GM18526 (cell line): ENCODE measurements around the gene SOX9.

Experiments used
- POLR2A ChIP-seq: IDR thresholded peaks from 3 replicates; pipeline ENCODE4 v1.6.1; 2011; ENCODE audit not compliant: insufficient read length; ENCODE audit errors: extremely low read depth

Gene SOX9

GRCh38 chr17:72119873-72120641 is 763 bp upstream of the SOX9 start:
- TF ChIP-seq POLR2A: no peak

GRCh38 chr17:72121164-72122009 is 567 bp downstream of the SOX9 start:
- no peak for TF ChIP-seq POLR2A

GRCh38 chr17:72122010-72122764 is 1.4 kb downstream of the SOX9 start:
- no peak for TF ChIP-seq POLR2A

GRCh38 chr17:72122765-72123529 is 2.1 kb downstream of the SOX9 start:
- TF ChIP-seq POLR2A: no peak

- no peak for TF ChIP-seq POLR2A
Observed at GRCh38 chr17:72123530-72124437, 3.0 kb downstream of the SOX9 start.

GRCh38 chr17:72124438-72124775 is 3.6 kb downstream of the SOX9 start:
- TF ChIP-seq POLR2A: no peak

GRCh38 chr17:72125226-72125651 is 4.4 kb downstream of the SOX9 start:
- no peak for TF ChIP-seq POLR2A

GRCh38 chr17:72125742-72126141 is 4.9 kb downstream of the SOX9 start:
- TF ChIP-seq POLR2A: no peak

GRCh38 chr17:72126575-72127486 is 6.0 kb downstream of the SOX9 start:
- no peak for TF ChIP-seq POLR2A

- TF ChIP-seq POLR2A: no peak
Observed at GRCh38 chr17:72128039-72128438, 7.2 kb downstream of the SOX9 start.

GRCh38 chr17:72134608-72135394 is 14.0 kb downstream of the SOX9 start:
- TF ChIP-seq POLR2A: no peak
